OCI-LY7 (cell line): ENCODE results near the gene EWSR1.

ENCODE experiments used
- CTCF ChIP-seq: fragments of 200-600 bp; sonication (generic); conservative IDR thresholded peaks from 2 replicates; pipeline ENCODE4 v1.5.1; 2014; ENCODE audit warnings: mild to moderate bottlenecking, antibody characterized with exemption, low read length, moderate library complexity, mixed read lengths
- EZH2phosphoT487 ChIP-seq: fragments of 200-600 bp; sonication (generic); IDR thresholded peaks from 2 replicates; pipeline ENCODE4 v1.6.1; 2018; ENCODE audit warnings: low read depth, borderline replicate concordance, mild to moderate bottlenecking, mixed run types, antibody characterized with exemption, low read length, moderate library complexity, mixed read lengths

GRCh38 chr22:29299136-29299900 lies 31.2 kb downstream of the EWSR1 start:
- TF ChIP-seq CTCF (no peak), EZH2phosphoT487 (no peak)
